ENCODE measurements around the gene FAM181A.

- no peak for TF ChIP-seq GABPA (IDR thresholded peaks at IDR 0.05; ENCODE audit: low read depth)
- no peak for TF ChIP-seq POLR2A (IDR thresholded peaks at IDR 0.05; ENCODE audit: low read depth, low read length)
- TF ChIP-seq SKIL (IDR thresholded peaks at IDR 0.05; ENCODE audit: low read depth, poor library complexity, severe bottlenecking), result no peak
- TF ChIP-seq NFXL1 (IDR thresholded peaks at IDR 0.05; ENCODE audit: borderline replicate concordance), result no peak
- no peak for TF ChIP-seq CTCF (IDR thresholded peaks at IDR 0.05 in 2 of 3, conservative IDR thresholded peaks at IDR 0.05 in 1 of 3; ENCODE audit: control insufficient read depth in 2 of 3, extremely low read depth in 1 of 3, insufficient read depth in 1 of 3, low read depth in 3 of 3, low read length in 3 of 3)
- TF ChIP-seq MAX (IDR thresholded peaks at IDR 0.05; ENCODE audit: low read depth, low read length), result no peak
- no peak for TF ChIP-seq CBFB (IDR thresholded peaks at IDR 0.05; ENCODE audit: low read depth)
- no peak for TF ChIP-seq REST (IDR thresholded peaks at IDR 0.05; ENCODE audit: low read depth, low read length)
- TF ChIP-seq CEBPB (IDR thresholded peaks at IDR 0.05; ENCODE audit: borderline replicate concordance in 1 of 2, low read depth in 2 of 2, low read length in 2 of 2), result no peak
Observed at GRCh38 chr14:93974299-93974698, 47.2 kb downstream of the FAM181A start.
